C4-2B (cell line): ENCODE results near the gene LAMA2.
A peak's percentile ranks its signal among the peaks of the same experiment; 100 is the strongest.

Experiments
- H3K27ac ChIP-seq: fragments of 450-650 bp; 2 replicates; pipeline ENCODE4 v1.5.1; 2017
- ZFX ChIP-seq: fragments of 450-650 bp; IDR thresholded peaks from 2 replicates; pipeline ENCODE4 v1.6.1; 2017
- TF ChIP-seq, protein P1 (sequence below): fragments of 450-650 bp; conservative IDR thresholded peaks from 2 replicates; pipeline ENCODE4 v1.5.1; 2017; ENCODE audit warnings: mild to moderate bottlenecking

LAMA2 gene

DNA sequence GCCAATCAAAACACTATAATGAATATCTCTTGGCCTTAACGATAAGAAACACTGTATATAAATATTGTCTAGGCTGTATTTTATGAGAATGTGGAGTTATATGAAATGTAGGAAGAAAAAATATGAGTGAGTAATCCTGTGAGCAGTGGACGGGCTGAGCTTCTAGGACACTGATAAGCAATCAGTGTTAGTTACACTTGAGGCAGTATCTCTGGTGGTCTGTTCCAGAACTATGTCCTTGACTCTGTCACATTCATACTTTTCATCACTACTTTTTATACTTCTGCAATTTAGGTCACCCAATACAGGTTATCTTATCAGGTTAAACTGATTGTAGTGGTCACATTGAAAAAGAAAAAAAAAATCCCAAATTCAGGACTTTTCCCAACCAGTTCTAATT, 360.4 kb downstream of the LAMA2 start:
- no peak overlapping the region for H3K27ac ChIP-seq
- no peak for TF ChIP-seq ZFX
- TF ChIP-seq, protein P1, sequence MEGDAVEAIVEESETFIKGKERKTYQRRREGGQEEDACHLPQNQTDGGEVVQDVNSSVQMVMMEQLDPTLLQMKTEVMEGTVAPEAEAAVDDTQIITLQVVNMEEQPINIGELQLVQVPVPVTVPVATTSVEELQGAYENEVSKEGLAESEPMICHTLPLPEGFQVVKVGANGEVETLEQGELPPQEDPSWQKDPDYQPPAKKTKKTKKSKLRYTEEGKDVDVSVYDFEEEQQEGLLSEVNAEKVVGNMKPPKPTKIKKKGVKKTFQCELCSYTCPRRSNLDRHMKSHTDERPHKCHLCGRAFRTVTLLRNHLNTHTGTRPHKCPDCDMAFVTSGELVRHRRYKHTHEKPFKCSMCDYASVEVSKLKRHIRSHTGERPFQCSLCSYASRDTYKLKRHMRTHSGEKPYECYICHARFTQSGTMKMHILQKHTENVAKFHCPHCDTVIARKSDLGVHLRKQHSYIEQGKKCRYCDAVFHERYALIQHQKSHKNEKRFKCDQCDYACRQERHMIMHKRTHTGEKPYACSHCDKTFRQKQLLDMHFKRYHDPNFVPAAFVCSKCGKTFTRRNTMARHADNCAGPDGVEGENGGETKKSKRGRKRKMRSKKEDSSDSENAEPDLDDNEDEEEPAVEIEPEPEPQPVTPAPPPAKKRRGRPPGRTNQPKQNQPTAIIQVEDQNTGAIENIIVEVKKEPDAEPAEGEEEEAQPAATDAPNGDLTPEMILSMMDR = no peak

DNA sequence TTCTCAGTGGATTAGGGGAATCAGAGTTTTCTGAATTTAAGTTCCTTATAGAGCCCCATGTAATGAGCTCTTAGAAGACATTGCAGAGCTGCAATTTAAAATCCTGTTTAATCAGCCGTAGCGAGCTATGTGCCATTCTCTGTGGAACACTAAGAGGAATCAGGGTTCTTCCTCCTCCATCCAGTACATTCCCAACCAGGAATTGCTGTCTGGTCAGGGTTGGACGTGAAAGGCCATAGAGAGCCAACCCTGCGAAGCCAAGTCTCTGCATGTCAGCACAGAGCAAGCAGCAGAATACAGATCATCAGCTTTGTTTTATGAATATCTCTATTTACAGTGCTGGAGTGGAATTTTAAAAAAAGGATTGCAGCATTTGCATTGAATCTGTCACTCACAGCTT, 366.0 kb downstream of the LAMA2 start:
- TF ChIP-seq, protein P1 = no peak
- TF ChIP-seq ZFX = no peak
- no peak overlapping the region for H3K27ac ChIP-seq

DNA sequence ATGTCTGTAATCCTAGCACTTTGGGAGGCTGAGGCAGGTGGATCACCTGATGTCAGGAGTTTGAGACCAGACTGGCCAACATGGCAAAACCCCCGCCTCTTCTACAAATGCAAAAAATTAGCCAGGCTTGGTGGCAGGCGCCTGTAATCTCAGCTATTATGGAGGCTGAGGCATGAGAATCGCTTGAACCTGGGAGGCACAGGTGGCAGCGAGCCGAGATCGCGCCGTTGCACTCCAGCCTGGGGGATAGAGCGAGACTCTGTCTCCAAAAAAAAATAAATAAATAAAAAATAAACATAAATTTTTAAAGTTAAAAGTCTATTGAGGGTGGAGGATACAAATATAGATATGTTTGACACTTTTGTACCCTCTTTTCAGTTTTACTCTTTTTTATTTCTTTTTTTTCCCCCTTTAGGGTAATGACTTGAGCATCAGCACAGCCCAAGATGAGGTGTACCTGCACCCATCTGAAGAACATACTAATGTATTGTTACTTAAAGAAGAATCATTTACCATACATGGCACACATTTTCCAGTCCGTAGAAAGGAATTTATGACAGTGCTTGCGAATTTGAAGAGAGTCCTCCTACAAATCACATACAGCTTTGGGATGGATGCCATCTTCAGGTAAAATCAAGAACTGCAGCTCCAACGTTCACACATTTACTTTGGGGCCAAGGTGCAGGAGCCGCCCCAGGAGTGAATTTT, 368.9 kb downstream of the LAMA2 start:
- H3K27ac ChIP-seq = no peak overlapping the region
- no peak for TF ChIP-seq ZFX
- TF ChIP-seq, protein P1 = peak; percentile 89

DNA sequence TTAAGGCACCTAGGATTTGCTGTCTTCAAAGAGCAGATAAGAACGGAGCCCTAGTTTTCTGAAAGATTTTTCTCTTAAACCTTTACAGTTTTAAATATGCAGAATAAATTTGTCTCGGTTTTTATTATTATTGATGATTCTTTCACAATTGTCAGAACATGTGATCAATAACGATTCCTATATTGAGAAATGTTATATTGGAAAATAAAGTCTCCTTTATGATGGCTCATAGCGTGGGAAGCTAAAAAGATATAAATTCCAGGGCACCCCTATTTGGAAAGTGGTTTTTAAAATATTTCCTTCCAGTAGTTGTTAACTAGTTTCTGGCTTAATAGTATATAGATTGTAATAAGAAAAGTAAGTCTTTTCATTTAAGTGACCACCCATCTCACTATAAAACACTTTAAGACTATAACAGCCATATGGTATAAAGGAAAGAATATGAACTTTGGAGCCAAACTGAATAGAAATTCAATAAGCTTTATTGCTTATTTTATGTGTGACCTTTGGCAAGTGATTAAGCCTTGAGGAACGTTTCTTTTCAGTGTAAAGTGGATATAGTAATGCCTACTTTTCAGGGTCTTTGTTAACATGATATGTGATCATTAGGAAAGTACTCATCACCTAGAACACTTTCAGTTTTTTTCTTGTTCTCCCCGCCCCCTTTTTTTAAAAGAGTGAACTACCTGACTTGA, 369.6 kb downstream of the LAMA2 start:
- H3K27ac ChIP-seq = no peak overlapping the region
- no peak for TF ChIP-seq ZFX
- TF ChIP-seq, protein P1 = peak; percentile 65

DNA sequence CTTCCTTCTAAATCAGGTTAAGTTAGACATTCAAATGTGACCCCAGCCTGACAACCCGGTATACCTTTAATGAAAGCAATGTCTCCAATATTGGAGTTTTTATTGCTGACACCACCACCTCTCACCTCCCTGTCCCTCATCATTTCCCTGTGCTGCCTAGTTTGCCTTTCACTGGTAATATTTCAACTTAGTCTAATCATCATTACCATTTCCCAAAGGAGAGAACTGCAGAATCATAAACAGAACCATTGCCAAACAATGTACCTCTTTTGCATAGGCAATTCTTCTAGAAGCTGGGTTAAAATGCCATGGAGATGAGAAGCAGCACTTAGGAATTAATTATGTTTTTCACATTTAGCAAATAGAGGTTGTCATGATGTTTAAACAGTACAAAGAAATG, 370.3 kb downstream of the LAMA2 start:
- H3K27ac ChIP-seq = no peak overlapping the region
- TF ChIP-seq, protein P1 = no peak
- no peak for TF ChIP-seq ZFX

DNA sequence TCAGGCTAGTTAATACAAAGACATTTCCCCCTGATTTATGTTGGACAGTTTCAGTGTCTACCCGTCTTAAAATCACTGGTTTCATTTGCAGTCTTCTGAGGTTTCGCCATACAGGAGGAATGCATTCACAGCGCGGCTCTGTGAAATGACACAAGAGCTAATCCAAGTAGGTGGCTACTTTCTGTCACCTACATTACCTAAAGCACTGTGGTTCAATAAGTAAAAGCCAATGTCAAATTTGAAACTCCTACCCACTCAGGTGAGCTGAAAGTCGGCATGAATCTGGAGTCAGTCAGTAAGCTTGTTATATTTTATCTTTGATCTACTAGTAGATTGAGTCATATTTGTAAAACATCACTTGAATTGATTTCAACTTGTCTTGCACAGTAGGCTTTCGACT, 370.8 kb downstream of the LAMA2 start:
- TF ChIP-seq, protein P1 = no peak
- no peak for TF ChIP-seq ZFX
- no peak overlapping the region for H3K27ac ChIP-seq

DNA sequence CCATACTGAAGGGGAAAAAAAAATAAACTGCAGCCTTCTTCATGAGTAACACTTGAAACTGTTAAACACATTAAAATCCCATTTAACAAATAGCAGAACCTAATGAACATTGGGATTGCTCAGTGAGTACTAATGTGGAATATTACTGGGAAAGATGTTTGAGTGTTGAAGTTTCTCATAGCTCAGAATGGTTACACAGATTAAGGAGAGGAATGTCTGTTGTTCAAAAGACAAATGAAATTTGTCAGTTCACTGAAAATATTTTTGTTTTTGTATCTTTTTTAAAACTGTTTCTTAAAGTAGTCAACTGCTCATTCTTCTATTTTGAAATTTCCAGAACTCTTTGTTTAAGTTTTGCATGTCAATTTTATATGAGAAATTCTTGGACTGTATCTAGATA, 374.3 kb downstream of the LAMA2 start:
- H3K27ac ChIP-seq = no peak overlapping the region
- TF ChIP-seq, protein P1 = no peak
- TF ChIP-seq ZFX = no peak
